ENCODE measurements around the gene LRRN2.
"Not testable (repeated sequence)": the region's sequence is repeated elsewhere in the genome, so short reads cannot be mapped to it uniquely, and the experiment has no call there.

The LRRN2 gene

DNA sequence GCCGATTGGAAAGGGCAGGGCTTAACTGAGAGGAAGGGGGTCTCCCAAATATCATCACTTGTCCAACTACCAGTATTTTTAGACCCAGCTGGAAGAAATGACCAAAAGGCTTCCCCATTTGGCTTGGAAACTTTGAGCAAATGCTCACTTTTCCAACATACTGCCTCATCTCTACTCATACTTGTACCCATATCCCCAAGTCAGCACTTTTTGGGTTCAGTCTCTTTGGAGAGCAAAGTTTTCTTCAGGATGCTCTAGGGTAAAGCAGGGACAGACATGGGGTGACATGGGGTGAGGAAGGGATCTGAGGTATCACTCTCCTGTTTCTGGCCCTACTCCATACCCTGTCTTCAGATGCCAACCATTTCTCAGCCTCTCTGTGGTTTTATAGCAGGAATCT lies 27.2 kb downstream of the LRRN2 start:
- no peak for DNase-seq

DNA sequence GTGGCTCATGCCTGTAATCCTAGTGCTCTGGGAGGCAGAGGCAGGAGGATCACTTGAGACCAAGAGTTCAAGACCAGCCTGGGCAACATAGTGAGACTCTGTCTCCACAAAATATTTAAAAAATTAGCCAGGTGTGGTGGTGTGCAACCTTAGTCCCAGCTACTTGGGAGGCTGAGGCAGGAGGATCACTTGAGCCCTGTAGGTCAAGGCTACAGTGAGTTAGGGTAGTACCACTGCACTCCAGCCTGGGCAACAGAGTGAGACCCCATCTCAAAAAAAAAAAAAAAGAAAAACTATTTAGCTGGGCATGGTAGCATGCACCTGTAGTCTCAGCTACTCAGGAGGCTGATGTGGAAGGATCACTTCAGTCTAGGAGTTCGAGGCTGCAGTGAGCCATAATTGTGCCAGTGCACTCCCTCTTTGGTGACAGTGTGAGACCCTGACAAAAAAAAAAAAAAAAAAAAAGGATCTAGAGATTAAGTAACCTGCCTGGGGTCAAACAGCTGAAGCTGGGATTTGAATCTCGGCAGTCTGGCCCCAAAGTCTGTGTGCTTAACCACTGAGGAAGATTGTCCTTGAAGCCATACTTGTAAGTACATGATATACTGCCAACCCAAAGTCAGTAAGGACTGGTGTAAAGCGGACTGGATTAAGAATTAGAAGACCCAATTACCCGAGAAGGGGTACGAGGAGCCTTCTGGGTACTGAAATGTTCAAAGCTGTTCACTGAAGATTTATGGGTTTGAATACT lies 31.8 kb downstream of the LRRN2 start:
- DNase-seq, result no peak

DNA sequence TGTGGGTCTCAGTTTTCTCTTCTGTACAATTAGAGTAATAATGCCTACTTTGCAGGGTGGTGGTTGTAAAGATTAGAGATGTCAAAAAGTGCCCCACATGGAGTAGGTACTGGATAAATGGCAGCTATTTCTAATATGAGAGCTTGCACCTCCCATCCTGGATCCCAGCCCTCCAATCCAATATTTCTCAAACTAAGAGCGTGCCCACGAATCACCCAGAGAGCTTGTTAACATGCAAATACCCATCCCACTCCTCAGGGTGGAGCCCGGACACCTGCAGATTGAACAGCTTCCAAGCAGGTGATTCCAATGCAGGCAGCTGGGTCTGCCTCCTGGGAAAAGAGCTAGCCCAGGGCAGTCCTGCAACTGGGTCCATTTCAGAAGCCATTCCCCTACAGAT lies 33.0 kb downstream of the LRRN2 start:
- no peak for DNase-seq

DNA sequence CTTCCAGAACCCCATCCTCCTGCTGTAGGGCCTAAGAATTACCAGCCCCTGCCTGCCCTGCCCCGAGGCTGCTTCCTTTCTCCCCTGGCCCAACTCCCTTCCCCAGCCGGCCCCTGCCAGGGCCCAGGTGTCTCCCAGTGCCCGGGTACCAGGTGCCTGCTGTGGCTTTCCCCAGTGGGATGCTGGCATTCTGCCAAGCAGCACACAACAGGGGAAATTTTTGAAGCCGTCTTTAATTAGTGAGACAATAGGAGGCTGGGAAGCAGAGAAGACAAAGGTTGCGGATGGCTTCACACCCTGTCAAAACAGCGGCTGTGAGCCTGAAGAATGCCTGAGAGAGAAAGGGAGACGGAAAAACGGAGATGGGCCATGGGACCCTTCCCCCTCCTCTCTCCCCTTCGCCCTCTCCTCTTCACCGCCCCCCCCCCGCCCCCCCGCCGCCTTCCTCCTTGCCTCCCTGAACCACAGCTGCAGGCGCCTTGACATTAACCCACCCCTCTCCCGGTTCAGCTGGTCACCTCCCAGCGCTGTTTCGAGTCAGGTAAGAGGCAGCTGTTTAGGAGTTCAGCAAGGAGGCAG lies 33.6 kb downstream of the LRRN2 start:
- DNase-seq, result no peak

DNA sequence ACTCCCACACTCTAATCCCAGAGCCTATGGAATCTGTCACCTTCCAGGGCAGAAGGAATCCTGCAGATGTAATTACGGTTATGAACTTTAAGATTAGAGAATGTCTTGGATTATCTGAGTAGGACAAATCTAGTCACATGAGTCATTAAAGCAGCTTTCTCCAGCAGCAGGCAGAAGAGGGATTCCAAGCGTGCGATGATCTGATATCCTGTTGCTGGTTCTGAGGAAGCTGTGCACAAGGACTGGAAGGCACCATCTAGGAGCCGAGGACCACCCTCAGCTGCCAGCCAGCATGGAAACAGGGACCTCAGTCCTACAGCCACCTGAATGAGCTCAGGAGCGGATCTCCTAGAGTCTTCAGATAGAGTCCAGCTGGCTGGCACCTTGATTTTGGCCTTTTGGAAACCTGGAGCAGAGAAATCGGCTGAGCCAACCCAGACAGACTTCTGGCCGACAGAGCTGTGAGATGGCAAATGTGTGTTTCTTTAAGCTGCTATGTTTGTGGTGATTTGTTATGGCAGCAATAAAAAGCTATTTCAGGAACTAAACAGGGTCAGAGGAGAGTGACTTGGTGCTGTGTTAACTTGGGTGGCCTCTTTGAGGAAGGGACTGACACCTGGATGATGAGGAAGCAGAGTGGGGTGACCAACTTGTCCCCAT lies 34.5 kb downstream of the LRRN2 start:
- no peak for DNase-seq

DNA sequence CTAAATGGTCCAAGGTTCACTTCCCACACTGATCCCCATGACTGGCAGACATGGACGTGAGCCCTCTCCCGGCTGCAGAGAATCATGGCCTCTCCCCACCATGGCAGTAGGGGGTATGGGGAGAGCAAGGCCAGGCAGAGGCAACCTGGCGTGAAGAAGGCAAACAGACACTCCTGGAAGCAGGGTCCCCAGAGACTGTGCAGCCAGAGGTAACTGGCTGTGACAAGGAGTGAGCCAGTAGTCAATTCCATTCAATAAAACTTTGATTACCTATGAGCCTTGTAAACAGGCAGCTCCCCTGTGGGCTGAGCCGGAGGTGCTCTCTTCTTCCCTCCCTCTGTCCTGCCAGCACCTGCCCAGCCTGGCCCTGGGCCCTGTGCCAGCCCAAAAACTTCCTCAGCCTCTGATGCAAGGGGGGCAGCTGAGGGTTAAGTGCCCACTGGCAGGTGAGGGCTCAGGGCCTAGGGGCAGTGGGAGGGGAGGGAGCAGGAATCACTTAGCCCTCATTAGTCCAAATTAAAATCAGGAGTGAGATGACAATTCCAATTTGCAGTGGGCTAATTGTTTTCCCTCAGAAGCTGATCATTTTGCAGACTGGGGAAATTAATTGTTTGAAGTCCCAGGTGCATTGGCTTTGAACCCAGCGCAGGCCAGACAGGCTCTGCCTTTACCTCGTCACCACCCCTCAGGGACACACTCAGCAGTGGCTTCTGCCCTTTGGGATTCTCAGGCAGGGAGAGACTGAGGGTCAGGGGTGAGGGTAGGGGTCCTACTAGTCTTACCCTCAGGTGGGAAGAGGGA lies 35.6 kb downstream of the LRRN2 start:
- no peak for DNase-seq

DNA sequence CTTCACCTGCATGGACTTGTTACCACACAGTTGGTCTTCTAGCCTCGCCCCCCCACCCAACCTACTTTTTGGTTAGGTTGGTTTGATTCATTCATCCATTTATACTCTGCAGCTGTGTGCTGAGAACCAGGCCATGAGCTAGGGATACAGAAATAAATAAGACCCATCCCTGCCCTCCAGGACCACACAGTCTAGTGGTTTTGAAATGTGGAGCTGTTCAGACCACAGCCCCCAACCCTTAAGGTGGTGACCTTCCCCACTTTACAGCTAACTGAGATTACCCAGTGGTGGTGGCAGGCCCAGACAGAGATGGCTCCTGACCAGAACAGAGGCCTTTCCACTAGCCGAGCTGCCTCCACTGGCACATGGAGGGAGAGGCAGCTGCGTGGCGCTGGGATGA lies 37.0 kb downstream of the LRRN2 start:
- DNase-seq, result no peak

DNA sequence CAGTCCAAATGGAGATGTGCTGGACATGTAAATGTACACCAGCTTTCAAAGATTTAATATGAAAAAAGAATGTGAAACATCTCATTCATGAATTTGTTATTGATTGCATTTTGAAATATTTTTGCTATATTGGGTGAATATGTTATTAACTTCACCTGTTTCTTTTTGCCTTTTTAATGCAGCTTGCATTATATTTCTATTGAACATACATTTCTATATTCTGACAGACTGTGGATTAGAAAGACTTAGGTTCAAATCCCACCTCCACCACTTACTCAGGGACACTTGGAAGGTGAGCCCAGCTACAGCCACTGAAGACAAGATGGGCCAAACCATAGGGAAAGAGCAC lies 37.8 kb downstream of the LRRN2 start:
- no peak for DNase-seq

DNA sequence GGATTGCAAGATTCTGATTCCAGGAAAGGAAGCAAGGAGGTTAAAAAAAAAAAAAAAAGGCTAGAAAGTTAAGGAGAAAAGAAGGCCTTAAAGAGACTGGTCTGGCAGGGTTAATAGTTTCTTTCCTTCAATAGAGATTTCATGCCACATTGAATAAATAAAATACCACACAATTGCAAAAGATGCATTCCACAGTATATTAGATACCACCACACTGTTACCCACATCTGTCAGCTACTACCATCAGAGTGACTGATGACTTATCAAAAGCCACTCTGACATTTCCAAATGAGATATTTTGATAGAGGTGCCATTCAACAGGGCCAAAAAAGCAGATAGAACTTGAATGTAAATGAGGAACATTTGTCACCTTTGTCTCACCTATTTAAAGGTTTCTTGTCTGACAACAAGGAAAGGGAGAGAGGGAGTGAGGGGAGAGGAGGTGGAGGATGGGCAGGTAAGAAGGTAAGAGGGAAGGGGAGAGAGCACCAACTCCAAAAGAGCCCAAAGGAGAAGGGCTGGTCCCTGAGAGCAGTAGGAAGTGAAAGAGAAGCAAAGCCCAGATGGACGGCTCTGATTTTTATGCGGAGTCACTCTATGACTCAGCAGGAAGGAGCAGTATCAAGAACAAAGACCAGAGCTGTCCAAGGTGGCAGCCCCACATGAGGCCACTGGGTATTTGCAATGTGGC lies 38.3 kb downstream of the LRRN2 start:
- DNase-seq, result no peak

DNA sequence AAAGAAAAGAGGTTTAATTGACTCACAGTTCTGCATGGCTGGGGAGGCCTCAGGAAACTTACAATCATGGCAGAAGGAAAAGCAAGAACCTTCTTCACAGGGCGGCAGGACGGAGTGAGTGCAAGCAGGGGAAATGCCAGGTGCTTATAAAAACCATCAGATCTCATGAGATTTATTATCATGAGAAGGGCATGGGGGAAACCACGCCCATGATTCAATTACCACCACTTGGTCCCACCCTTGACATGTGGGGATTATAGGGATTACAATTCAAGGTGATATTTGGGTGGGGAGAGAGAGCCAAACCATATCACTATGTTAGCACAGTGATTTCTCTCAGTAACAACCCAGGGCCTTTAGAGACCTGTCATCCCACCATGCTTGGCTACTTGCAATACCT lies 39.9 kb downstream of the LRRN2 start:
- DNase-seq, result no peak

DNA sequence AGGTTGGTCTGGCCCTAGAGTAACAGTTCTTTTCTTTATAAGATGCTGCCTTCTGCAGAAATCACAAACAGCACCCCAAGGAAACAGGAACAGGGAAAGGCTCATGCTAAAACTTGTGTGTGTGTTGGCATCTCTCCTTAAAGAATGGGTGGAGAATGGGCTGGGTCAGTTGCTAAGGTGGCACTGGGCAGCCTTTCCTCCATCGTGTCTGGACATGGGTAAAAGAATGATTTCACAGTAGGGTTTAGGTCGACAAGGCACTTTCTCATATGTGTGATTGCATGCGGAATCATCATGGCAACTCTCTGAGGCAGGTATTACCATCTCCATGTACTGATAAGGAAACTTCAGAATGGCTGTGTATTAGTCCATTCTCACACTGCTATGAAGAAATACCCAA lies 40.3 kb downstream of the LRRN2 start:
- no peak for DNase-seq

DNA sequence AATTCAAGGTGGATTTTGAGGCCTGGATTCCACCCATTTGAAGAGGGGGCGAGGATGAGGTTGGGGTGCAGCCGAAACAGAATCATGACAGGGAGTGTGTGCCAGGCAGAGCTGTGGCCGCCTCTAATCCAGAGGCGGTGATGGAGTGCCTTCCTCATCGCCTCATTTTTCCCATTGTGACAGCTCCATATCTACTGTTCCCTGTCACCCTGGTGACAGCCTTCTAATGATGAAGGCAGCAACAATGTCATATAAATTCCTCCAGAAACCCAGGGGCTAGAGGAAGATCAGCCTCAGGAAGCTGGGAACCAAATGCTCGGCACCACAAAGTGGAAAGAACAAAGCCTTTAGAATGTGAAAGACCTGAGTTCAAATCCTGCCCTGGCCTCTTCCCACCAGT lies 42.0 kb downstream of the LRRN2 start:
- no peak for DNase-seq

DNA sequence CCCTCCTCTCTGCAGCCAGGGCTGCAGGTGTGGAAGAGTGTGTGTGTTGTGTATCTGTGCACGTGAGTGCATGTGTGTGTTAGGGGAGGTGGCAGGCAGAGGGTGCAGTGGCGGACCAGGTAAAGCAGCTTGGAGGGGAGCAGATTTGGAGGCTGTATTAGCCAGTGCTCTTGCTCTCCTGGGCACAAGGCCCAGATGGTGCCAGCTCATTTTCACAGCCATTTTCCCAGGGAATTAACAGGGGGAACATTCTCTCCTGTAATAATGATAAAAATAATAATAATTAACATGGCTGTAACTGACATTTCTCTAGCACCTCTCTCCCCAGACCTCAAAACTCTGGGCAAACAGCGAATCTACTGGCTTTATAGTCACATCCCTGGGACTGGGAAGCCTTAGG lies 43.6 kb downstream of the LRRN2 start:
- DNase-seq, result no peak

DNA sequence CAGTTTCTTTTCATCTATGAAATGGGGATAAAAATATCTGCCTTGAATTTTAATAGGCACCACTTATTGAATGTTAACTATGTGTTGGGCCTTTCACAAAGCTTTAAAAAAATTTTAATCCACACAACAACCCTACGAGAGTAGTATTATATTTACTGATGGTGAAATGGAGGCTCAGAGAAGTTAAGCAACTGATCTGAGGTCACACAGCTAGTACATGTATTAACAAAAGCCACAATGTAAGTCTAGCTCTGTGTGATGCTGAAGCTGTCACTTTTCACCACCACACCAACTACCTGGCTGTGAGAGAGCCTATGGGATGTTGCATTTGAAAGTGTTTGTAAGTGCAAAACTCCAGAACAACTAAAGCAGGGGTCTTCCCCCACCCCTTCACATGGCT lies 44.1 kb downstream of the LRRN2 start:
- DNase-seq, result no peak

DNA sequence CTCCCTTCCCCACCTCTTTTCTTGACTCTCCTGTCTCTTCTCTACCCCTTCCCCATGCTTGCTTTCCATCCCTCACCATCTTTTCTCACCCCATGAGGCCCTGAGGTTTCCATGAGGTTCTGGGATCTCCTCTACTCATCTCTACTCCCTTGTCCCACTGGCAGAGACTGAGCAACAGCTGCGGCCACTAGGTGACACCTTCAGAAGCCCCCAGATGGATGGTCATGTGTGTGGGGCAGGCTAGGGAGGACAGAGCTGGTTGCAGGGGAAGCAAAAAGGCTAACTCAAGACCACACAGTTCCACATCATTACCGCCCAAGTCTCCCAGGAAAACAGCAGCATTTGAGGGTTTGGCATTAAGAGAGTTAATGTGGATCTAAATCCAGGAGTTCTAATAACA lies 45.0 kb downstream of the LRRN2 start:
- DNase-seq, result no peak

DNA sequence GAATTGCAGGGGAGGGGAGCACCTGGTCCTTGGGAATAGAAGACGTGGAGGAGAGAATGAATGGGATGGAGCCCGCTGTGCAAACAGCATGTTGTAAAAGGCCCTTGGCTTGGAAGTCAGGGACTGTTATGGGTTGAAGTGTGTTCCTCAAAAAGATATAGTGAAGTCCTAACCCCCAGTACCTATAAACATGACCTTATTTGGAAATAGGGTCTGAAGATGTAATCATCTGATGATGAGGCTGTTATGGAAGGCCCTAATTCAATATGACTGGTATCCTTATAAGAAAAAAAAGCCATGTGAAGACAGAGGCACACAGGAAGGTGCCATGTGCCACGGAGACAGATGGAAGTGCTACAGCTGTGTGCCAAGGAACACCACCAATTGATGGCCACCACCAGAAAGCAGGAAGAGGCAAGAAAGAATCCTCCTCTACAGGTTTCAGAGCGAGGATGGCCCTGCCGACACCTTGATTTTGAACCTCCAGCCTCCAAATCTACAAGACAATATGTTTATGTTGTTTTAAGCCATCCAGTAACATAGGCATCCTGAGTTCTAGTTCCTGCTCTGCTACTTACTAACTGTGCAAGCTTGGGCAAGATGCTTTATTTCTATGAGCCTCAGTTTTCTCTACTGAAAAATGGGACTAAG lies 51.2 kb downstream of the LRRN2 start:
- DNase-seq, result no peak

DNA sequence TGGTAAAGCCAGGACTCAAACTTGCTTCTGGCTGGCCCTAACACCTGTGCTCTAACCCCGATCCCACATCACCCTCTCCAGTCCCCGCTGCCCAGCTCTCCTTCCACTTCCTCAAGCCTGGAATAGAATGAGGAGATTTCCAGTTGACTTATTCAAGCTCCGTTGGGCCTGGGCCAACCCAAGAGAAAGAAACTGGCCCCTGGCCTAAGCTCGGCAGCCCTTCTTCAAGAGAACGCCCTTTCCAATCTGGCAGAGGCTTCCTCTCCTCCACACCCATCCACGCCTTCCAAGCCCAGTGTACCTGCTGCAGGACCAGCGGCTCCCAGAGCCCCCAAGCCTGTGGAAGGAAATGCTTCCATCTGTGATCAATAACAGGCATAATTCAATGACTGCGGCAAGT lies 51.9 kb downstream of the LRRN2 start:
- no peak for DNase-seq

DNA sequence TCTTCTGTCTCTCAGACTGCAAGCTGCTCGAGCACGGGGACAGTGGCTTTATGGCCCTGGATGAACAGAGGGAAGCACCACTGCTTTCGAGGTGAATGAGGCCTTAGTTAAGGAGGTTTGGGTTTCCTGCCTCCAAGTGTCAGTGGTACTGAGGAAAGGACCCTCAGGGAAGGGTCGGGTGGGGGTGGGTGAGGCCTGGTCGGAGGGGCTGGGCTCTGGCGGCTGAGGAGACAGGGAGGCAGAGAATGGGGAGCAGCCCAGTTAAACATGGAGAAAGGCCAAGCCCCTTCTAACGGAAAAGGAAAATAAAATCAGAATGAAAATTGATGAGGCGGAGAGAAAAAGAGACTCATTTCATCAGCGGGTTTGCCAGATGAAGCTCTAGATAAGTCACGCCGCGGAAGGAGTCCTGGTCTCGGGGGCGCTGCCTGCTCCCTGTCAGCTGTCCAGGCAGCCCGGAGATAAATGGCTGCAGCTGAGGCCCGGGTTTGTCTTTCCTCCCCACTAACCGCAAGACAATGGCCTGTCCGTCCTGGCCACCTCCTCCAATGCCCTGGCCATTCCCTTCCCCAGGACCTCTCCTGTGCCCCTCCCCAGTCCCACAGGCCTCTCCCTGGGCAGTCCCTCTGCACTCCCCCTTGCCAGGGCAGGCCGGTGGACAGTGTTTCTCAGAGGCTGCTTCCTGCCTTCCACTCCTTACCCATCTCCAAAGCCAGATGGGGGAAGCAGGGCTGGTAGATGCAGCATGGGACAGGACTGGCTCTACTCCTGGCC lies 55.2 kb downstream of the LRRN2 start:
- no peak for DNase-seq

DNA sequence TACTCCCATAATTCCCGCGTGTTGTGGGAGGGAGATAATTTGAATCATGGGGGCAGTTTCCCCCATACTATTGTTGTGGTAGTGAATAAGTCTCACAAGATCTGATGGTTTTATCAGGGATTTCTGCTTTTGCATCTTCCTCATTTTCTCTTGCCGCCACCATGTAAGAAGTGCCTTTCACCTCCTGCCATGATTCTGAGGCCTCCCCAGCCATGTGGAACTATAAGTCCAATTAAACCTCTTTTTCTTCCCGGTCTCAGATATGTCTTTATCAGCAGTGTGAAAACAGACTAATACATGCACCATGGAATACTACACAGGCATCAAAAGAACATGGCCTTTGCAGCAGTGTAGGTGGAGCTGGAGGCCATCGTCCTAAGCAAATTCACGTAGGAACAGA lies 56.1 kb downstream of the LRRN2 start:
- not testable (repeated sequence) for DNase-seq

DNA sequence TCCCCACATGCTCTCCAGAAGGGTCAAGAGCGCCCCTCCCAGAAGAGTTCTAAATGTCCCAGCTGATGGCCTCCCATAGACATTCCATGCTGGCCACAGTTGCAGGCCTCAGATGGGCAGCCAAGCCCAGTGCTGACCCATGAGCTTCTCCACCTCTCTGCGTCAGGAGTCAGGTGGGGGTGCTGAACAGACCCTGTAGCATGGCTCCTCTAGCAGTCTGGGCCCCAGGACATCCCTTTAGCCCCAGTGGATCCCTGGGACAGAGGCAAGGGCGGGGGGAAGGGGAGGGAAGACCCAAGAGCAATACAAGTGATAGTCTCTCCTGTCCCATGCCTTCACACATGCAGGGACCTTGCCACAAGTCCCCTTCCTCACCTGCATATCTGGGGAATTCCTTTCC lies 56.7 kb downstream of the LRRN2 start:
- no peak for DNase-seq

DNA sequence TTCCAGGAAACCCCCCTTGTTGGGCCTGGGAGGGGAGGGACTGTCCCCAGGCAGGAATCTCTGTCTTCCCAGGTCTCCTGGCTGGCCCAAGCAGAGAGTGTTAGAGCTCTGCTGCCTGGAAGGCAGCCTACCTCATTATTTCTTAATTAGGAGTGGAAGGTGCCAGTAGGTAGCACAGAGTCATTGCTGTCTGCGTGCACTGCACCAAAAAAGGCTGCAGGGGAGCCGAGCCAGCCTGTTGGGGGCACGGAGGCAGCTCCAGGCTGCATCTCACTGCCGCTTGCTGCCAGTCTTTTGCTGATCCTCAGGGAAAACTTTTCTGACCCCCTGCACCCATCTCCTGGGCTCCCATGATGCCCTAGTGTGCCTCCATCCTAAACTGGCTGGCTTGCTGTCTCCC lies 58.1 kb downstream of the LRRN2 start:
- DNase-seq, result no peak

DNA sequence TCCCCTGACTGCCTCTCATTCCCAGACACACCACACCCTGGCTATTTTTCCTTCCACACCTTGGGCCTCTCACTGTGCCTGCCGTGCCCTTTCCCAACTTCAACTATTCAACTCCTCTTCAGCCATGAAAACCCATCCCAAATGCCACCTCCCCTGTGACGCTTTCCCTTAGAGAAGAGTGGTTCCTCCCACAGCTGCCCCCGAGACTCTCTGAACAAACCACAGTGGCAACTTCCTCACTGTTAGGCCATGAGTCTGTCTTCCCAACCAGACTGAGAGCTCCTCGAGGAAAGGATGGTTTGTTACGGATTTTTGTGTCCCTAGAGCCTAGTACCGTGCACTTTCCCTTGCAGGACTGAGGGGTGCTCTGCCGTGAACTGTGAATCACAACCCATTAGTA lies 59.2 kb downstream of the LRRN2 start:
- DNase-seq, result no peak

Measured in stimulated activated naive CD4-positive, alpha-beta T cell treated with Interleukin-2 at 50 U/mL for 16 hours (primary cell).